Lower lobe of right lung (tissue), 2 donors: ENCODE measurements around the gene BUB1B. TPM values are rescaled to one million over a fixed set of nuclear protein-coding genes. Genes with fewer than 3 reads are reported as not detected.

Source experiments
- ATAC-seq, 2 donors: fragments of 200-7000 bp; cut with Tn5 transposase; one replicate each; pipeline ENCODE4 v1.9.1; 2020 to 2022; ENCODE audit warnings: mild to moderate bottlenecking in 2 of 2, moderate library complexity in 2 of 2
- DNase-seq: peaks from one replicate; pipeline ENCODE4 v3.0.0-alpha.2; 2020
- H3K27ac ChIP-seq: fragments of 200-600 bp; one replicate; pipeline ENCODE4 v1.8.0; 2022
- H3K27me3 ChIP-seq: fragments of 200-600 bp; one replicate; pipeline ENCODE4 v1.8.0; 2022; ENCODE audit warnings: low read depth
- H3K36me3 ChIP-seq: fragments of 200-600 bp; one replicate; pipeline ENCODE4 v1.8.0; 2022; ENCODE audit warnings: mild to moderate bottlenecking
- H3K4me1 ChIP-seq: fragments of 200-600 bp; one replicate; pipeline ENCODE4 v1.8.0; 2022
- H3K4me3 ChIP-seq: fragments of 200-600 bp; one replicate; pipeline ENCODE4 v1.8.0; 2022; ENCODE audit warnings: mild to moderate bottlenecking
- H3K9me3 ChIP-seq: fragments of 200-600 bp; one replicate; pipeline ENCODE4 v1.8.0; 2022
- intact Hi-C: fragments of 100-400 bp; cut with DNase I; formaldehyde crosslinking; loops from one replicate; pipeline ENCODE4 v1.11.0; 2022
- total RNA-seq: library from RNA; stranded (reverse); fragmentation: NEBNext Ultra II Directional; extraction: Animal tissue kit (Norgen Biotek cat#: 25700); gene quantifications from one replicate; pipeline ENCODE4 v1.2.1, GENCODE V29; 2021
- TF ChIP-seq, protein P1 (sequence below): fragments of 200-600 bp; IDR thresholded peaks from one replicate; pipeline ENCODE4 v1.8.0; 2022; ENCODE audit warnings: antibody characterized with exemption, mild to moderate bottlenecking
- donor health status: DM: no; HTN: yes; CAD: no; lungs with severe emphysema.

The BUB1B gene
- total RNA-seq, 1 donor from 2014 or later = 1.4 TPM

GRCh38 chr15:40238532-40239403 is 77.9 kb downstream of the BUB1B start, which contains the start of gene PAK6:
Gene PAK6, plus strand, starts transcription at chr15:40239063. Its CDS starts 25,723 bp downstream, at chr15:40264786.
- Histone ChIP-seq H3K4me1 (peaks cover 14% of the 10 kb centered on the region), H3K27me3 (peaks cover 18% of the 10 kb centered on the region), H3K36me3 (no peaks in the 10 kb centered on the region), H3K27ac (no peak within 1 kb of the TSS), H3K4me3 (peak within 1 kb of the TSS; percentile 39), H3K9me3 (no peaks in the 10 kb centered on the region)
- intact Hi-C loops = no loop called here
- TF ChIP-seq, protein P1, sequence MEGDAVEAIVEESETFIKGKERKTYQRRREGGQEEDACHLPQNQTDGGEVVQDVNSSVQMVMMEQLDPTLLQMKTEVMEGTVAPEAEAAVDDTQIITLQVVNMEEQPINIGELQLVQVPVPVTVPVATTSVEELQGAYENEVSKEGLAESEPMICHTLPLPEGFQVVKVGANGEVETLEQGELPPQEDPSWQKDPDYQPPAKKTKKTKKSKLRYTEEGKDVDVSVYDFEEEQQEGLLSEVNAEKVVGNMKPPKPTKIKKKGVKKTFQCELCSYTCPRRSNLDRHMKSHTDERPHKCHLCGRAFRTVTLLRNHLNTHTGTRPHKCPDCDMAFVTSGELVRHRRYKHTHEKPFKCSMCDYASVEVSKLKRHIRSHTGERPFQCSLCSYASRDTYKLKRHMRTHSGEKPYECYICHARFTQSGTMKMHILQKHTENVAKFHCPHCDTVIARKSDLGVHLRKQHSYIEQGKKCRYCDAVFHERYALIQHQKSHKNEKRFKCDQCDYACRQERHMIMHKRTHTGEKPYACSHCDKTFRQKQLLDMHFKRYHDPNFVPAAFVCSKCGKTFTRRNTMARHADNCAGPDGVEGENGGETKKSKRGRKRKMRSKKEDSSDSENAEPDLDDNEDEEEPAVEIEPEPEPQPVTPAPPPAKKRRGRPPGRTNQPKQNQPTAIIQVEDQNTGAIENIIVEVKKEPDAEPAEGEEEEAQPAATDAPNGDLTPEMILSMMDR = no peak
- ATAC-seq = peak; percentile 77 to 92
- peak; percentile 66 for DNase-seq

DNA sequence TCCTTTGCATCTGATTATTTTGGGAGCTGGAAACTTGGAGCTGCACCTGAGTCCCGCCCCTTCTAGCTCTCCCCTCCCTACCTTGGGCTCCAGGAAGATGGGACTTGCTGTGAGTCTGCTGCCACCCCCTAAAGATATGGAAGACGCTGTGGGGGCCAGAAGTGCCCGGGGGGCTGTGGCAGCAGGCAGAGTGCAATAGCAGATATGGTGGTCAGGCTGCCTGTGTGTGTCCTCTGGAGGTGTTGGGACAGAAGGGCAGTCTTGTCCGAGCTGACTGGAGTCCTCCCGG is 78.5 kb downstream of the BUB1B start:
- intact Hi-C loops = no loop called here
- TF ChIP-seq, protein P1 = no peak
- Histone ChIP-seq H3K27ac (no peak overlapping the region), H3K9me3 (no peaks in the 10 kb centered on the region), H3K27me3 (peaks cover 18% of the 10 kb centered on the region), H3K4me3 (peak overlapping the region; percentile 39), H3K36me3 (no peaks in the 10 kb centered on the region), H3K4me1 (peaks cover 14% of the 10 kb centered on the region)
- DNase-seq (no peak), ATAC-seq (no peak)

DNA sequence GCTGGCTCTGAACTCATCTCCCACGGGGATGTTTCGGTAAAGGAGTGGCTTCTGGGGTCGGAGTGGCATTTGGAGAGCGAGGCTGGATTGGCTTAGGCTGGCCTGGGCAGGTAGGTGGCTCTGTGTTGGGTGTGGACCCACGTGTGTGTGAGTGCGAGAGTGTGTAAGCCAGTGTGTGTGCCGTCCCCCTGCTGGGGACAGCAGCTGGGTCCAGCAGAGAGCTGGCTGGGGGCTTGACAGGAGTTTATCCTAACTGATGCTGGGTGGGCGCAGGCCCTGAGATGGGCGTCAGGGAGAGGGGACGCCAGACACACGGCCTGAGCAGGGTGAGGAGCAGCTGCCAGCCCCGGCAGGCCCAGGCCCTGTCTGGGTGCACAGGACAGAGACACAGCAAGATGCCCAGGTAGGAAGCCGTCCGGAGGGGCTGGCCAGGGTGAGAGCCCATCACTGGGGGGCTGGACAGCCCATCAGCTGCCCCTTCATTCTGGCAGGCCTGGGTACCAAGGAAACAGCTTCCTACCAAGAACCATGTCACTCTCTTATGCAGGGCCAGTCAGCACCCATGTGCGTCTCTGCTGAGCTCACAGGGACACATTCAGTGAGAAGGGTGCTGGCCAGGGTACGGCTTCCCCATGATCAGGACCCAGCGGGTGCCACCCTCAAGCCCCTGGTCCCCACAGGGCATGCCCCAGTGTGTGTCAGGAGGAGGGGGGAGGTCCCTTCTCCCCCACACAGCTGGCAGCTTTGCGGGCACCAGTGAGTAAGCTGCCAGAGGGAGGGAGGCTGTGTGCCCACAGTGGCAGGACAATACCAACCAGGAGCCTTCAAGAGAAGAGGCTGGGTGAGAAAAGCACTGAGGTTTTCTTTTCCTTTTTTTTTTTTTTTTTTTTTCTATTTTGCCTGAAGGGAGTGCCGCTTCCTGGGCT is 79.1 kb downstream of the BUB1B start:
- Histone ChIP-seq H3K27ac (no peak overlapping the region), H3K9me3 (no peaks in the 10 kb centered on the region), H3K36me3 (no peaks in the 10 kb centered on the region), H3K27me3 (peaks cover 18% of the 10 kb centered on the region), H3K4me3 (no peak overlapping the region), H3K4me1 (peaks cover 10% of the 10 kb centered on the region)
- intact Hi-C loops = no loop called here
- TF ChIP-seq, protein P1 = no peak
- DNase-seq (no peak), ATAC-seq (peak; percentile 5 to 9)

- DNase-seq (no peak), ATAC-seq (no peak)
- TF ChIP-seq, protein P1 = no peak
- intact Hi-C loops = no loop called here
- H3K36me3 ChIP-seq = no peaks in the 10 kb centered on the region
- peaks cover 18% of the 10 kb centered on the region for H3K27me3 ChIP-seq
- H3K9me3 ChIP-seq = no peaks in the 10 kb centered on the region
- H3K4me3 ChIP-seq = no peak overlapping the region
- H3K4me1 ChIP-seq = peaks cover 11% of the 10 kb centered on the region
- H3K27ac ChIP-seq = no peak overlapping the region
Observed at GRCh38 chr15:40240619-40241221, 79.9 kb downstream of the BUB1B start.
